ENCODE data around the gene KLHL1. TPM values are rescaled to one million over a fixed set of nuclear protein-coding genes. Genes with fewer than 3 reads are reported as not detected.

Gene KLHL1
- total RNA-seq, 1 donor from 2014 or later = 0.14 TPM

DNA sequence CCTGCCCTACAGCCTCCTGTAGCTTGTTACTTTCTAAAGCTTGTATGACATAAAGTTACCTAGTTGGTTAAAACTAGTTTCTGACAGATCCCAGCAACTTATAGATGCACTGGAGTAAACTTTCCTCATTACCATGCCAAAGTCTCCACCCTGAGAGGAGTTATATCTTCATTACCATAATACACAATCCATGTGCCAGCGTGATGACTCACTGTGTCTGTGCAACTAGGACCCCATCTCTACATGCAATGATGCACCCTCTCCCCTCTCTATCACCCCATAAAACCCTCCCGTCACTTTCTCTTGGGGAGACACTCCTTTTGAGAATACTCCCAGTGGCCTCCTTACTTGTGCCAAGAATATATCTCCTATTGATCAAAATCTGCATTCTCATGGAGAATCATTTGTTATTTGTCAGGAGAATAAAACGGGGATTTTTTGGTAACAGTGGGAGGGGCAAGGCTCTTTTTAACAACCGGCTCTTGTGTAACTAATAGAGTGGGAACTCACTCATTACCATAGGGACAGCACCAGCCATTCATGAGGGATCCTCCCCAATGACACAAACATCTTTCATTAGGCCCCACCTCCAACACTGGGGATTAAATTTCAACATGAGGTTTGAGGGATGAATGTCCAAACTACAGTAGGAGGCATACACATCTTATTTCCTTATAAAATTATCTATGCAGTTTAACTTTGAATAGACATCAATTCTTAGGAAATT, 235.8 kb downstream of the KLHL1 start:
- Mint-ChIP-seq H3K9me3 (no peaks in the 10 kb centered on the region), H3K4me3 (no peak overlapping the region), H3K27me3 (no peaks in the 10 kb centered on the region), H3K4me1 (ENCODE audit: unreplicated experiment) (no peaks in the 10 kb centered on the region), H3K36me3 (no peaks in the 10 kb centered on the region), H3K27ac (no peak overlapping the region)
- no peak for DNase-seq (ENCODE audit: extremely low spot score, unreplicated experiment)
- TF ChIP-seq, protein P1, sequence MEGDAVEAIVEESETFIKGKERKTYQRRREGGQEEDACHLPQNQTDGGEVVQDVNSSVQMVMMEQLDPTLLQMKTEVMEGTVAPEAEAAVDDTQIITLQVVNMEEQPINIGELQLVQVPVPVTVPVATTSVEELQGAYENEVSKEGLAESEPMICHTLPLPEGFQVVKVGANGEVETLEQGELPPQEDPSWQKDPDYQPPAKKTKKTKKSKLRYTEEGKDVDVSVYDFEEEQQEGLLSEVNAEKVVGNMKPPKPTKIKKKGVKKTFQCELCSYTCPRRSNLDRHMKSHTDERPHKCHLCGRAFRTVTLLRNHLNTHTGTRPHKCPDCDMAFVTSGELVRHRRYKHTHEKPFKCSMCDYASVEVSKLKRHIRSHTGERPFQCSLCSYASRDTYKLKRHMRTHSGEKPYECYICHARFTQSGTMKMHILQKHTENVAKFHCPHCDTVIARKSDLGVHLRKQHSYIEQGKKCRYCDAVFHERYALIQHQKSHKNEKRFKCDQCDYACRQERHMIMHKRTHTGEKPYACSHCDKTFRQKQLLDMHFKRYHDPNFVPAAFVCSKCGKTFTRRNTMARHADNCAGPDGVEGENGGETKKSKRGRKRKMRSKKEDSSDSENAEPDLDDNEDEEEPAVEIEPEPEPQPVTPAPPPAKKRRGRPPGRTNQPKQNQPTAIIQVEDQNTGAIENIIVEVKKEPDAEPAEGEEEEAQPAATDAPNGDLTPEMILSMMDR (conservative IDR thresholded peaks at IDR 0.05) = no peak

DNA sequence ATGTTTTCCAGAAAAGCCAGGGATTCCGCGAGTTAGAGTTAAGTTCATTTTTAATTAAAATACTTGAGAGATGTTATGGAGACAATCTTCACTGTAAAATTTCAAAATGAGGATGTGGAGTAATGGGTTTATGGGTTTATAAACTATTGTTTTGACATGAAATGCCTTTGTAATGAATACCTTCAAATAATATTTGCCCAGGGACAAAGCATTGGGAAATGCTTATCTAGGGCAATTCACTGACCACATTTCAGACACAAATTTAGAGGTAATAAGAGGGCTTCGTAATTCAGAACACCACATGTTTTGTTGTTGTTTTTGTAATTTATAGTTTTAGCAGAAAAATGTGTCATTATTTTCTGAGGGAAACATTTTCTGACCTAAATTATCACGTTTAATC, 241.7 kb downstream of the KLHL1 start:
- H3K27me3 Mint-ChIP-seq = no peaks in the 10 kb centered on the region
- H3K9me3 Mint-ChIP-seq = no peaks in the 10 kb centered on the region
- H3K4me3 Mint-ChIP-seq = no peak overlapping the region
- H3K4me1 Mint-ChIP-seq (ENCODE audit: unreplicated experiment) = no peaks in the 10 kb centered on the region
- TF ChIP-seq, protein P1 (conservative IDR thresholded peaks at IDR 0.05) = no peak
- no peak overlapping the region for H3K27ac Mint-ChIP-seq
- DNase-seq (ENCODE audit: extremely low spot score, unreplicated experiment) = no peak
- H3K36me3 Mint-ChIP-seq = no peaks in the 10 kb centered on the region

DNA sequence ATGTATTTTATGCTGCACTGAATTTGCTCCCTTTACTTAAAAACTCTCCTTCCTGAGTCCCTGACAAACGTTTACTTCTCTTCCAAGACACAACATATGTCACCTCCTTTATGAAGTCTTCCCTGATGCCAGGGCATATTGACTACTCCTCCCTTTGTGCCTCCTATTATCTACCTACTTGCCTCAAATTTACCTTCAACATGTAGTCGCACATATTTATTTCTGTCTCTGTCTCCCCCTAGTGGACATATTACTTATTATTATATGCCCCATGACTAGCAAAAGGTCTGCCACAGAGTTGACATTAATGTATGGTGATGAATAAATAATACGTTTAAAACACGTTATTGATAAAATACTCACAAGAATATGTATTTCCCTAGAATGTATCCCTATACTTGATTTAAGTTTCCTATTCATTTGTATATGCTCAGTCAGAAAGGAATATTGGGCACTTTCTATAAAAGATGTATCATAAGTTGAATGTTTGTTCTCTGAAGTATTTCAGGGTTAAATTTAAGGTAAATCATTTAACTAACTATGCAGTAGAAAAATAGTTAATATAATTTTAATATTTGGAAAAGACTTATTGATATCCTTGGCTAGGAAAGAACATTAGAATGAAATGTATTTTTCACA, 250.9 kb downstream of the KLHL1 start:
- H3K27ac Mint-ChIP-seq = no peak overlapping the region
- TF ChIP-seq, protein P1 (conservative IDR thresholded peaks at IDR 0.05) = peak; percentile 89
- DNase-seq (ENCODE audit: extremely low spot score, unreplicated experiment) = no peak
- no peaks in the 10 kb centered on the region for H3K27me3 Mint-ChIP-seq
- no peak overlapping the region for H3K4me3 Mint-ChIP-seq
- H3K4me1 Mint-ChIP-seq (ENCODE audit: unreplicated experiment) = peaks cover 8% of the 10 kb centered on the region
- no peaks in the 10 kb centered on the region for H3K36me3 Mint-ChIP-seq
- H3K9me3 Mint-ChIP-seq = no peaks in the 10 kb centered on the region

DNA sequence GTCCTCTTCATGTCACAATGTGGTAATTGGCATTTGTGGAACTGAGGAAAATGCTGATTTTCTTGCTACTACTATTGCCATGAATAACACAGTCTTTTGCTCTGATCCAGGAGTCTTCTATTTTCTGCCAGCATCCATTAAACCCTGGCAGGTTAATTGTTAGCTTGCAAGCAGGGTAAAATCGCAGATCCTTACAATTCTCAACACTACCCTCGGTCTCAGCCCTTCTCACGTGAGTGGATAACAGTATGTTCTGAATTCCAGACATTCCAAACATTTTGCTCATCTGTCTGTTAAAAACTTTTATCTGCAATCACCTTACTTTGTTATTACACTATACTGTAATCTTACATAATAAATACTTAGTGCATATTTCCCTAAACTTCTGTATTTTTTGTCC, 251.9 kb downstream of the KLHL1 start:
- no peak overlapping the region for H3K4me3 Mint-ChIP-seq
- no peak overlapping the region for H3K27ac Mint-ChIP-seq
- H3K36me3 Mint-ChIP-seq = no peaks in the 10 kb centered on the region
- peaks cover 8% of the 10 kb centered on the region for H3K4me1 Mint-ChIP-seq (ENCODE audit: unreplicated experiment)
- TF ChIP-seq, protein P1 (conservative IDR thresholded peaks at IDR 0.05) = no peak
- DNase-seq (ENCODE audit: extremely low spot score, unreplicated experiment) = no peak
- H3K9me3 Mint-ChIP-seq = no peaks in the 10 kb centered on the region
- H3K27me3 Mint-ChIP-seq = no peaks in the 10 kb centered on the region

DNA sequence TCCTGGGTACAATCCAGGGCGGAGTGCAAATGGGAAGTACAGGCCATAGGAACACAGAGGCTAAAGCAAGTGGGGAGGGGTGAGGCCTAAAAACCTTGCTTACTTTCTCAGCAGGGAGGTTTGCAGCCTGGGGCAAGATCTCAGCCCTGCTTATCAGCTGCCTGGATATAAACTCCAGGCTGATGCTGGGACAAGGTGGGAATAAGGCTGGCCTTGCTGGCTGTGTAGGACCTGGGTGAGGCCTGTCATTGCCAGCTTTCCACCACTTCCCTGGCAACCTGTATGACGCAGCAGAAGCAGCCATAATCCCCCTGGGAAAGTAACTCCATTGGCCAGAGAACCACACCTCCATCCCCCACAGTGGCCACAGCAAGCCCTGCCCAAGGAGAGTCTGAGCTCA, 279.7 kb downstream of the KLHL1 start:
- no peak for DNase-seq (ENCODE audit: extremely low spot score, unreplicated experiment)
- no peak overlapping the region for H3K4me3 Mint-ChIP-seq
- H3K9me3 Mint-ChIP-seq = peaks cover 9% of the 10 kb centered on the region
- no peaks in the 10 kb centered on the region for H3K27me3 Mint-ChIP-seq
- TF ChIP-seq, protein P1 (conservative IDR thresholded peaks at IDR 0.05) = no peak
- H3K36me3 Mint-ChIP-seq = no peaks in the 10 kb centered on the region
- no peaks in the 10 kb centered on the region for H3K4me1 Mint-ChIP-seq (ENCODE audit: unreplicated experiment)
- no peak overlapping the region for H3K27ac Mint-ChIP-seq

All from type B pancreatic cell (in vitro differentiated cells).